Measurements from ENCODE around the gene OMA1. TPM values are rescaled to one million over a fixed set of nuclear protein-coding genes. Genes with fewer than 3 reads are reported as not detected.
"Not testable (repeated sequence)": the region's sequence is repeated elsewhere in the genome, so short reads cannot be mapped to it uniquely, and the experiment has no call there.

Gene OMA1
- total and polyA plus RNA-seq, 8 donors: 20.5 to 28.3 (median 26.0) TPM

DNA sequence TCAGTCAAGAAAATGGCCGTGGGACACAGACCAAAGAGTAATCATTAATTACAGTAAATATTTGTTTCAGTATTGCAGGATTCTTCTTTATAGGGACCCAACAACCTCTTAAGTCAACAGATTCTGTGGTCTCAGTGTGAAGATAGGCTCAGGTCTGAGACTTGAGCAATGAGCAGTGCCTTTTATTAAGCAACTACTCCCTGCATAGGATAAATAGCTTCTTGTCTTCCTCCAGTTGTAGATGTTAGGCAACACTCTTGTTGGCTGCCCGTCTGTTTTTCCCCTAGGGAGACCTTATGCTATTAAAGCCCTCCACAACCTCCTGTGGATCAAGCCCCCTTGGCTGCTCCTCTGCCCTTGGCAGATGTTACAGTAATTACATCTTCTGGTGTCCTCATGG, 1.8 kb upstream of the OMA1 start:
- no peaks in the 10 kb centered on the region for H3K36me3 ChIP-seq
- TF ChIP-seq, protein P1, sequence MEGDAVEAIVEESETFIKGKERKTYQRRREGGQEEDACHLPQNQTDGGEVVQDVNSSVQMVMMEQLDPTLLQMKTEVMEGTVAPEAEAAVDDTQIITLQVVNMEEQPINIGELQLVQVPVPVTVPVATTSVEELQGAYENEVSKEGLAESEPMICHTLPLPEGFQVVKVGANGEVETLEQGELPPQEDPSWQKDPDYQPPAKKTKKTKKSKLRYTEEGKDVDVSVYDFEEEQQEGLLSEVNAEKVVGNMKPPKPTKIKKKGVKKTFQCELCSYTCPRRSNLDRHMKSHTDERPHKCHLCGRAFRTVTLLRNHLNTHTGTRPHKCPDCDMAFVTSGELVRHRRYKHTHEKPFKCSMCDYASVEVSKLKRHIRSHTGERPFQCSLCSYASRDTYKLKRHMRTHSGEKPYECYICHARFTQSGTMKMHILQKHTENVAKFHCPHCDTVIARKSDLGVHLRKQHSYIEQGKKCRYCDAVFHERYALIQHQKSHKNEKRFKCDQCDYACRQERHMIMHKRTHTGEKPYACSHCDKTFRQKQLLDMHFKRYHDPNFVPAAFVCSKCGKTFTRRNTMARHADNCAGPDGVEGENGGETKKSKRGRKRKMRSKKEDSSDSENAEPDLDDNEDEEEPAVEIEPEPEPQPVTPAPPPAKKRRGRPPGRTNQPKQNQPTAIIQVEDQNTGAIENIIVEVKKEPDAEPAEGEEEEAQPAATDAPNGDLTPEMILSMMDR (IDR thresholded peaks at IDR 0.05): no peak
- H3K27ac ChIP-seq: no peak overlapping the region
- no peaks in the 10 kb centered on the region for H3K9me3 ChIP-seq
- peaks cover 3 to 10% of the 10 kb centered on the region in 2 donors for H3K4me1 ChIP-seq
- ATAC-seq: no peak
- no peaks in the 10 kb centered on the region for H3K27me3 ChIP-seq
- H3K4me3 ChIP-seq: no peak overlapping the region
- intact Hi-C loops (cut with DNase I): no loop called here
- no peak for DNase-seq

DNA sequence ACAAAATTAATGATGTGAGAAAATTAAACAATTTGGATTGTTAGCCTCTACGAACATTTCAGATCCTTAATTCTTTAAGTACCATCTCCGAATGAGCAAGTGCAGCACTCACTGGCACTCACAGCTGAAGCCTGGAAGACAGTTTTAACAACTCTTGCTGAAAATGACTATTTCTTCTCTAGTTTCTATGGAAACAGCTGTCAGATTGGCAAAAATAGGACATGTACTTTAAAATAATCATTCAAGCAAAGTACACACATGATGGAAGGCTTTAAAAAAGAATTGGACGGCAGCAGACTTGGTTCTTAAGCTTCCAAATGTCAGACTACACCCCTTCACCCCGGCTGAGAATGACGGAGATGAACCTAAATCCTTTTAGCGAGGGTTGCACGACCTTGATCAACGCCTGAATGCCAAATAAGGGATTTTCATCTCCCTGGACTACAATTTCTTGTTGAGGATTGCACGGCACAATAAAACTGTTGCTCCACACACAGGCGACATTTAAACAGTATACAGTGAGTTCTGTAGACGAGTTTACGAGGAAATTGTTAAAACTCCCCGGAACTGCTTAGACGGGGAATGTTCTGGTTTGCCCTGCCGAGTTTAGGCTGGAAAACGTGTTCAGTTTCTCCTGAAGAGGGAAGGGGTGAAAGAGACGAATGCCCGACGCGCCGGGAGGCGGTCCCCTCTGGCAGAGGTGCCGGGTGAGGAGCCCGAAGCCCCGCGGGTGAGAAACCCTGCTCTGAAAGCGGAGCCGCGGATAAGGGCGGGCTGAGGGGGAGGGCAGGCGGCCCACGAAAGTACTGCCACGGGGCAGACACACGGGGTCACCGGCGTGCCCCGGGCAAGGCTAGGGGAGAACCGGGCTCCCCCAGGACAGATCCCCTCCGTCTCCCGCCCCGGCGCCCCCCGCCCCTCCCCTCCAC, 671 bp downstream of the OMA1 start:
- Histone ChIP-seq H3K4me1 (peaks cover 3 to 10% of the 10 kb centered on the region in 2 donors), H3K27ac (peak overlapping the region; percentile 100), H3K27me3 (no peaks in the 10 kb centered on the region), H3K36me3 (no peaks in the 10 kb centered on the region), H3K4me3 (peak overlapping the region; percentile 55 to 63), H3K9me3 (no peaks in the 10 kb centered on the region)
- peak; percentile 86 for ATAC-seq
- TF ChIP-seq, protein P1 (IDR thresholded peaks at IDR 0.05): no peak
- DNase-seq: peak; percentile 73 to 96 (median 82)
- intact Hi-C loops (cut with DNase I): no loop called here

DNA sequence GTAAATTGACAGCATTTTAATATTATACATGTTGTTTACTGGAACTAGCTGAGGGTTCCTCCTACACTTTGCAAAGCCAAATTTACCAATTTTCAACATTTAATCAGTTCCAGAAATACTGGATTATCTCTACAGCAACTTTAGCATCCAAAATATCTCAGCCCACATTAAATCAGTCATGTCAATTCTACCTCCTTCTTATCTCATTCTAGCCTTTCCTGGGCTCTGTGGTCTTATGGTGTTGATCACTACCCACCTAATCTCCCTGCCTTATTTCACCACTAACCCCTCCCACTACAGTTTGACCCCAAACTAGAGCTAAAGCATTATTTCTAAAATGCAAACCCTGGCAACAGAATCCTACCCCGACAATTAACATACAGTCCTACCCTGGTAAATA, 3.3 kb downstream of the OMA1 start:
- no peak overlapping the region for H3K27ac ChIP-seq
- peaks cover 3 to 10% of the 10 kb centered on the region in 2 donors for H3K4me1 ChIP-seq
- no peaks in the 10 kb centered on the region for H3K9me3 ChIP-seq
- DNase-seq (no peak), ATAC-seq (no peak)
- no peaks in the 10 kb centered on the region for H3K36me3 ChIP-seq
- intact Hi-C loops (cut with DNase I): no loop called here
- H3K4me3 ChIP-seq: no peak overlapping the region
- TF ChIP-seq, protein P1 (IDR thresholded peaks at IDR 0.05): no peak
- H3K27me3 ChIP-seq: no peaks in the 10 kb centered on the region

DNA sequence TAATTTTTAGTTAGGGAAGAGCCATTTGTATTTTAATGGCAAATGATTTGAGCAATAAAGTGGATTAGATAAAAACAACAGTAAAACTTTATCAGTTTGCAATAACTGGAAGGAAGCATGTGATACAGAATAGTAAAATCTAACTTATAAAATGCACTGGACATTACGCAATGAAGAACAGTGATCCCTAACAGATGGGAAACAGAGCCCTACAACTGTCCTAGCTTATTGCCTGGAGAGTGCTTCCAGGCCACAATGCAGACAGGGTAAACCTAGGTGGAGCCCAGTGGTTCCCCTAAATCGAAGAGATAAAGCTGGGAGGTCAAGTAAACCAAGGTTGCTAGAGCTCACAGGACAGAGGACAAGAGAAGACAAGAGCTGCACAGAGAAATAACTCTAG, 7.0 kb downstream of the OMA1 start:
- Histone ChIP-seq H3K4me1 (peaks cover 0 to under 1% of the 10 kb centered on the region in 2 donors), H3K4me3 (no peak overlapping the region), H3K27ac (no peak overlapping the region), H3K36me3 (no peaks in the 10 kb centered on the region), H3K9me3 (no peaks in the 10 kb centered on the region), H3K27me3 (no peaks in the 10 kb centered on the region)
- intact Hi-C loops (cut with DNase I): no loop called here
- DNase-seq (no peak), ATAC-seq (no peak)
- TF ChIP-seq, protein P1 (IDR thresholded peaks at IDR 0.05): no peak

DNA sequence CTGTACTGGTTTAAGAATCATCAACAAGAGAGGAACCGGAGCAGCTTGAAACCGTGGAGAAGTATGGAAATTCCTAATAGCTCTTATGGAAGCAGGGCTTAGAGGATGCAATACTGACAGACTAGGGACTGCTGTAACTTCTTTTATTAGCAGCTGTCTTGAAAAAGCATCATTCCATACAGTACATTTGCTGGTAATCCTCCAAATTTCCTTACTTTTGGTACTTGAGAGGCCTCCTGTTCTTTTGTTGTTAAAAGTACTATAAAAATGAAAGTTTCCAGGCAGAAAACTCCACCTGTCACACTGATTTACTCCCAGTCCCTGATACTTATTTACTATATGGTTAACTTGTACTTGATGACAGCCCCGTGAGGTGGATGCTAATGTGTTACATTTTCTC, 7.7 kb downstream of the OMA1 start:
- no peaks in the 10 kb centered on the region for H3K4me1 ChIP-seq
- no peaks in the 10 kb centered on the region for H3K36me3 ChIP-seq
- H3K4me3 ChIP-seq: no peak overlapping the region
- intact Hi-C loops (cut with DNase I): no loop called here
- no peaks in the 10 kb centered on the region for H3K9me3 ChIP-seq
- TF ChIP-seq, protein P1 (IDR thresholded peaks at IDR 0.05): no peak
- DNase-seq (no peak), ATAC-seq (no peak)
- H3K27me3 ChIP-seq: no peaks in the 10 kb centered on the region
- no peak overlapping the region for H3K27ac ChIP-seq

DNA sequence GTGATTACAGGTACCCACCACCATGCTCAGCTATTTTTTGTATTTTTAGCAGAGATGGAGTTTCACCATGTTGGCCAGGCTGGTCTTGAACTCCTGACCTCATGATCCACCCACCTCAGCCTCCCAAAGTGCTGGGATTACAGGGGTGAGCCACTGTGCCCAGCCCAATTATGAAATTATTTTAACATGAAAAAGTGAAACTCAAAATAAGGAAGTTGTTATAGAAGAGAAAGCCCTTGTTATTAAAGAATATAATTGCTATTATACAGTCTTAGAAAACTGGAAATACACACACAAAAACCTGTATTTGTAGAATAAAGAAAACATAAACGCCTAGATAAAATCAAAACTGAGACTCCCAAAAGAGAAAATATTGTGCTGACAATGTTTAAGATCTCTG, 14.7 kb downstream of the OMA1 start:
- H3K27me3 ChIP-seq, H3K9me3 ChIP-seq: not testable (repeated sequence)

More for the DNA sequence above, 14.7 kb downstream of the OMA1 start:
- DNase-seq; H3K27ac ChIP-seq; ATAC-seq; H3K4me3 ChIP-seq; H3K4me1 ChIP-seq; intact Hi-C loops (cut with DNase I): not testable (repeated sequence)
- peaks cover 0 to 14% of the 10 kb centered on the region in 2 donors for H3K36me3 ChIP-seq
